Astrocyte (in vitro differentiated cells and primary cell): ENCODE measurements around the gene MPRIP. TPM values are rescaled to one million over a fixed set of nuclear protein-coding genes. Genes with fewer than 3 reads are reported as not detected.

ENCODE experiments used
- DNase-seq: peaks from one replicate; pipeline ENCODE4 v3.0.0-alpha.2; 2010; ENCODE audit warnings: low read depth
- FAIRE-seq: peaks from 2 replicates; lab custom pipeline; 2011; peaks lifted over from hg19 to GRCh38; lab: Jason Lieb, UNC
- H2AFZ ChIP-seq: 2 replicates; pipeline ENCODE4 v1.6.0; 2012; ENCODE audit warnings: low read depth, low read length, inconsistent platforms
- H3K27ac ChIP-seq: 2 replicates; pipeline ENCODE4 v1.5.1; 2011; ENCODE audit warnings: low read depth, low read length, inconsistent platforms
- H3K27me3 ChIP-seq: 2 replicates; pipeline ENCODE4 v1.6.0; 2011; ENCODE audit warnings: low read length, inconsistent platforms; ENCODE audit not compliant: insufficient read depth
- H3K36me3 ChIP-seq: 2 replicates; pipeline ENCODE4 v1.5.1; 2011; ENCODE audit warnings: low read length, inconsistent platforms; ENCODE audit not compliant: insufficient read depth
- H3K4me1 ChIP-seq: 2 replicates; pipeline ENCODE4 v1.5.1; 2011; ENCODE audit warnings: low read length, inconsistent platforms; ENCODE audit not compliant: insufficient read depth
- H3K4me2 ChIP-seq: 2 replicates; pipeline ENCODE4 v1.6.0; 2012; ENCODE audit warnings: low read length, inconsistent platforms
- H3K4me3 ChIP-seq: 2 replicates; pipeline ENCODE4 v1.5.1; 2011; ENCODE audit warnings: low read depth, mild to moderate bottlenecking, low read length, inconsistent platforms; ENCODE audit not compliant: insufficient read depth
- H3K79me2 ChIP-seq: 2 replicates; pipeline ENCODE4 v1.6.0; 2012; ENCODE audit warnings: mild to moderate bottlenecking, low read length, inconsistent platforms; ENCODE audit not compliant: insufficient read depth
- H3K9ac ChIP-seq: 2 replicates; pipeline ENCODE4 v1.6.0; 2012; ENCODE audit warnings: mild to moderate bottlenecking, low read length, inconsistent platforms
- H3K9me3 ChIP-seq: 2 replicates; pipeline ENCODE4 v1.5.1; 2012; ENCODE audit warnings: low read depth, mild to moderate bottlenecking, low read length, inconsistent platforms; ENCODE audit not compliant: insufficient read depth
- H4K20me1 ChIP-seq: 2 replicates; pipeline ENCODE4 v1.6.0; 2012; ENCODE audit warnings: low read length, inconsistent platforms; ENCODE audit not compliant: insufficient read depth
- H3K27ac Mint-ChIP-seq: one replicate; pipeline ENCODE4 v1.8.0; 2021; ENCODE audit warnings: mild to moderate bottlenecking, mixed read lengths; ENCODE audit not compliant: unreplicated experiment
- H3K27me3 Mint-ChIP-seq: one replicate; pipeline ENCODE4 v1.8.0; 2021; ENCODE audit warnings: low read depth, mixed read lengths; ENCODE audit not compliant: unreplicated experiment
- H3K36me3 Mint-ChIP-seq: one replicate; pipeline ENCODE4 v1.8.0; 2021; ENCODE audit warnings: low read depth, mixed read lengths; ENCODE audit not compliant: unreplicated experiment
- H3K4me1 Mint-ChIP-seq: one replicate; pipeline ENCODE4 v1.8.0; 2021; ENCODE audit warnings: low read depth, mixed read lengths; ENCODE audit not compliant: unreplicated experiment
- H3K4me3 Mint-ChIP-seq: one replicate; pipeline ENCODE4 v1.8.0; 2021; ENCODE audit warnings: mild to moderate bottlenecking, moderate library complexity, mixed read lengths; ENCODE audit not compliant: unreplicated experiment
- H3K9me3 Mint-ChIP-seq: one replicate; pipeline ENCODE4 v1.8.0; 2021; ENCODE audit warnings: mild to moderate bottlenecking, mixed read lengths; ENCODE audit not compliant: unreplicated experiment
- CTCF ChIP-seq: IDR thresholded peaks from 2 replicates; pipeline ENCODE4 v1.5.1; 2011; ENCODE audit warnings: low read depth, mild to moderate bottlenecking, inconsistent platforms, low read length, moderate library complexity; ENCODE audit not compliant: insufficient read depth
- EZH2 ChIP-seq: IDR thresholded peaks from 2 replicates; pipeline ENCODE4 v1.6.1; 2012; ENCODE audit warnings: mild to moderate bottlenecking, low read length, inconsistent platforms; ENCODE audit not compliant: insufficient read depth
- total RNA-seq: library from RNA; stranded (reverse); gene quantifications from 2 replicates; pipeline ENCODE4 v1.2.1, GENCODE V29; 2021

Gene MPRIP
- total RNA-seq, 1 donor from 2014 or later: 176 TPM

- peak overlapping the region; percentile 99 for H3K4me2 ChIP-seq
- DNase-seq: no peak
- H3K27me3 ChIP-seq: no peaks in the 10 kb centered on the region
- Mint-ChIP-seq H3K36me3 (peaks cover 9% of the 10 kb centered on the region), H3K4me3 (peak overlapping the region; percentile 98), H3K4me1 (peaks cover 36% of the 10 kb centered on the region), H3K9me3 (no peaks in the 10 kb centered on the region), H3K27ac (peak overlapping the region; percentile 98), H3K27me3 (peaks cover 2% of the 10 kb centered on the region)
- H3K79me2 ChIP-seq: peaks cover 53% of the 10 kb centered on the region
- no peaks in the 10 kb centered on the region for H3K9me3 ChIP-seq
- peak overlapping the region; percentile 41 for H2AFZ ChIP-seq
- peaks cover 26% of the 10 kb centered on the region for H3K4me1 ChIP-seq
- H3K4me3 ChIP-seq: peak overlapping the region; percentile 87
- peak overlapping the region; percentile 88 for H3K27ac ChIP-seq
- H4K20me1 ChIP-seq: peaks cover 50% of the 10 kb centered on the region
- no peaks in the 10 kb centered on the region for H3K36me3 ChIP-seq
- FAIRE-seq: peak; percentile 20
- H3K9ac ChIP-seq: peak overlapping the region; percentile 95
- TF ChIP-seq CTCF: no peak
- no peak for TF ChIP-seq EZH2
Observed at GRCh38 chr17:17042851-17043460, 699 bp downstream of the MPRIP start.

- H4K20me1 ChIP-seq: peaks cover 57% of the 10 kb centered on the region
- H2AFZ ChIP-seq: no peak overlapping the region
- peak overlapping the region; percentile 95 for H3K9ac ChIP-seq
- Mint-ChIP-seq H3K4me3 (peak overlapping the region; percentile 98), H3K27me3 (peaks cover 2% of the 10 kb centered on the region), H3K9me3 (no peaks in the 10 kb centered on the region), H3K4me1 (peaks cover 39% of the 10 kb centered on the region), H3K36me3 (peaks cover 9% of the 10 kb centered on the region), H3K27ac (peak overlapping the region; percentile 98)
- TF ChIP-seq EZH2: no peak
- TF ChIP-seq CTCF: no peak
- no peaks in the 10 kb centered on the region for H3K36me3 ChIP-seq
- H3K4me1 ChIP-seq: peaks cover 26% of the 10 kb centered on the region
- peak overlapping the region; percentile 87 for H3K4me3 ChIP-seq
- H3K79me2 ChIP-seq: peaks cover 60% of the 10 kb centered on the region
- no peaks in the 10 kb centered on the region for H3K9me3 ChIP-seq
- peak overlapping the region; percentile 99 for H3K4me2 ChIP-seq
- H3K27ac ChIP-seq: peak overlapping the region; percentile 88
- FAIRE-seq (no peak), DNase-seq (no peak)
- H3K27me3 ChIP-seq: no peaks in the 10 kb centered on the region
Observed at GRCh38 chr17:17043461-17044271, 1.4 kb downstream of the MPRIP start.
